Right cardiac atrium (tissue), 5 donors: ENCODE measurements around the gene DSTYK. TPM values are rescaled to one million over a fixed set of nuclear protein-coding genes. Genes with fewer than 3 reads are reported as not detected.
A peak's percentile ranks its signal among the peaks of the same experiment; 100 is the strongest.
"Not testable (repeated sequence)": the region's sequence is repeated elsewhere in the genome, so short reads cannot be mapped to it uniquely, and the experiment has no call there.

Source experiments
- ATAC-seq, 2 donors: fragments of 200-7000 bp; cut with Tn5 transposase; one replicate each; pipeline versions ENCODE4 v1.8.0 to v1.9.1; 2020; ENCODE audit warnings: moderate library complexity in 2 of 2, mild to moderate bottlenecking in 1 of 2
- DNase-seq, 3 donors: peaks; one replicate each; pipeline ENCODE4 v3.0.0-alpha.2; 2020
- H3K27ac ChIP-seq: one replicate; pipeline ENCODE4 v1.5.1; 2013; ENCODE audit warnings: mild to moderate bottlenecking, low read length, control low read depth, moderate library complexity
- H3K27me3 ChIP-seq: one replicate; pipeline ENCODE4 v1.6.1; 2013; ENCODE audit not compliant: control insufficient read depth, insufficient read depth
- H3K4me1 ChIP-seq: one replicate; pipeline ENCODE4 v1.6.1; 2013; ENCODE audit warnings: low read length; ENCODE audit not compliant: control insufficient read depth, insufficient read depth
- H3K4me3 ChIP-seq: one replicate; pipeline ENCODE4 v1.5.1; 2013; ENCODE audit warnings: low read length, control low read depth
- H3K9me3 ChIP-seq: one replicate; pipeline ENCODE4 v1.6.1; 2013; ENCODE audit warnings: low read length; ENCODE audit not compliant: control insufficient read depth
- WGBS: extraction: QIAGEN DNeasy Blood & Tissue Kit; methylation state at CpG from one replicate; pipeline ENCODE4 v1.1.7; 2013; 5-methylcytosine and 5-hydroxymethylcytosine counted together
- intact Hi-C, 4 donors: fragments of 100-400 bp; cut with DNase I; formaldehyde crosslinking; loops; one replicate each; pipeline versions ENCODE4 v1.11.0 to v1.14.0; 2022 to 2023
- polyA plus RNA-seq: library from polyadenylated mRNA; stranded (reverse); fragments of 200-250 nt; gene quantifications from one replicate; pipeline ENCODE4 v1.2.3, GENCODE V29; 2013
- total RNA-seq, 4 donors: library from RNA; stranded (reverse); fragmentation: NEBNext Ultra II Directional; extraction: Animal tissue kit (Norgen Biotek cat#: 25700); gene quantifications; one replicate each; pipeline ENCODE4 v1.2.1, GENCODE V29; 2021
- donor health status: healthy with polysubstance abuse.
- donor health status: DM: no; HTN: yes; CAD: no.
- donor health status: DM: no; HTN: no; CAD: no.
- donor health status: DM: no; HTN: yes; CAD: no; lungs with severe emphysema.
- donor health status: DM: yes; HTN: yes; CAD: no.

Gene DSTYK
- total and polyA plus RNA-seq, 5 donors: 4.9 to 10.1 (median 8.5) TPM

GRCh38 chr1:205189131-205189530 is 22.4 kb downstream of the DSTYK start:
- 54% methylated on average over 2 of the region's 2 CpGs for WGBS
- no peak for ATAC-seq
- intact Hi-C loops: loop anchor here in 1 of 4 donors (10.0 kb wide), 1 partner anchor 66 kb away; no protein-coding TSS in a partner anchor

GRCh38 chr1:205188596-205188995 is 22.9 kb downstream of the DSTYK start:
- 53% methylated on average over 2 of the region's 2 CpGs for WGBS
- no peak overlapping the region for H3K27ac ChIP-seq
- no peak overlapping the region for H3K4me3 ChIP-seq
- ATAC-seq (no peak), DNase-seq (no peak)
- no peaks in the 10 kb centered on the region for H3K27me3 ChIP-seq
- intact Hi-C loops: loop anchor here in 1 of 4 donors (10.0 kb wide), 1 partner anchor 66 kb away; no protein-coding TSS in a partner anchor
- no peaks in the 10 kb centered on the region for H3K9me3 ChIP-seq
- peaks cover 2% of the 10 kb centered on the region for H3K4me1 ChIP-seq

More at GRCh38 chr1:205189131-205189530, 22.4 kb downstream of the DSTYK start:
- no peak overlapping the region for H3K4me3 ChIP-seq
- H3K9me3 ChIP-seq: no peaks in the 10 kb centered on the region
- H3K27ac ChIP-seq: no peak overlapping the region
- H3K4me1 ChIP-seq: no peaks in the 10 kb centered on the region
- H3K27me3 ChIP-seq: no peaks in the 10 kb centered on the region
- DNase-seq: no peak

GRCh38 chr1:205188098-205188497 is 23.4 kb downstream of the DSTYK start:
- DNase-seq (no peak), ATAC-seq (no peak)
- H3K27ac ChIP-seq: no peak overlapping the region
- intact Hi-C loops: loop anchor here in 1 of 4 donors (10.0 kb wide), 1 partner anchor 67 kb away; no protein-coding TSS in a partner anchor
- no peak overlapping the region for H3K4me3 ChIP-seq
- WGBS: 44% methylated on average over 2 of the region's 2 CpGs
- no peaks in the 10 kb centered on the region for H3K9me3 ChIP-seq
- no peaks in the 10 kb centered on the region for H3K27me3 ChIP-seq
- H3K4me1 ChIP-seq: peaks cover 2% of the 10 kb centered on the region

- intact Hi-C loops: loop anchor here in 1 of 4 donors (10.0 kb wide), 1 partner anchor 67 kb away; no protein-coding TSS in a partner anchor
- Histone ChIP-seq H3K4me1 (peaks cover 2% of the 10 kb centered on the region), H3K27ac (no peak overlapping the region), H3K4me3 (no peak overlapping the region), H3K27me3 (no peaks in the 10 kb centered on the region), H3K9me3 (no peaks in the 10 kb centered on the region)
- no peak for ATAC-seq
- WGBS: 92% methylated on average over 10 of the region's 10 CpGs
- no peak for DNase-seq
Measured at GRCh38 chr1:205187420-205187819, 24.1 kb downstream of the DSTYK start.

- DNase-seq (no peak), ATAC-seq (no peak)
- Histone ChIP-seq H3K9me3 (no peaks in the 10 kb centered on the region), H3K27ac (no peak overlapping the region), H3K4me1 (peaks cover 2% of the 10 kb centered on the region), H3K27me3 (no peaks in the 10 kb centered on the region), H3K4me3 (no peak overlapping the region)
- intact Hi-C loops: loop anchor here in 1 of 4 donors (10.0 kb wide), 1 partner anchor 69 kb away; no protein-coding TSS in a partner anchor
Measured at GRCh38 chr1:205186191-205186590, 25.3 kb downstream of the DSTYK start.

- intact Hi-C loops: loop anchor here in 1 of 4 donors (10.0 kb wide), 1 partner anchor 71 kb away; no protein-coding TSS in a partner anchor
- Histone ChIP-seq H3K4me3 (no peak overlapping the region), H3K9me3 (no peaks in the 10 kb centered on the region), H3K27ac (peak overlapping the region; percentile 20), H3K4me1 (peaks cover 2% of the 10 kb centered on the region), H3K27me3 (no peaks in the 10 kb centered on the region)
- WGBS: 54% methylated on average over 4 of the region's 4 CpGs
- DNase-seq (no peak), ATAC-seq (peak; percentile 32 to 48)
Measured at GRCh38 chr1:205183676-205184335, 27.7 kb downstream of the DSTYK start.

- Histone ChIP-seq H3K27me3 (no peaks in the 10 kb centered on the region), H3K27ac (peak overlapping the region; percentile 49), H3K4me3 (no peak overlapping the region), H3K4me1 (peaks cover 2% of the 10 kb centered on the region), H3K9me3 (no peaks in the 10 kb centered on the region)
- over 99% methylated on average over 2 of the region's 2 CpGs for WGBS
- ATAC-seq (no peak), DNase-seq (no peak)
- intact Hi-C loops: loop anchor here in 1 of 4 donors (10.0 kb wide), 1 partner anchor 72 kb away; no protein-coding TSS in a partner anchor
Measured at GRCh38 chr1:205182930-205183329, 28.6 kb downstream of the DSTYK start.

GRCh38 chr1:205180331-205180730 is 31.2 kb downstream of the DSTYK start:
- H3K4me3 ChIP-seq, DNase-seq, H3K27ac ChIP-seq, H3K4me1 ChIP-seq, H3K27me3 ChIP-seq, H3K9me3 ChIP-seq, ATAC-seq: not testable (repeated sequence)
- WGBS: 87% methylated on average over 7 of the region's 7 CpGs
- intact Hi-C loops: loop anchor here in 1 of 4 donors (10.0 kb wide), 1 partner anchor 74 kb away; no protein-coding TSS in a partner anchor

- Histone ChIP-seq H3K4me3 (no peak overlapping the region), H3K9me3 (no peaks in the 10 kb centered on the region), H3K4me1 (peaks cover 2% of the 10 kb centered on the region), H3K27ac (no peak overlapping the region), H3K27me3 (no peaks in the 10 kb centered on the region)
- intact Hi-C loops: loop anchor here in 1 of 4 donors (10.0 kb wide), 1 partner anchor 75 kb away; no protein-coding TSS in a partner anchor
- WGBS: 83% methylated on average over 2 of the region's 2 CpGs
- DNase-seq (no peak), ATAC-seq (no peak)
Measured at GRCh38 chr1:205179842-205180241, 31.7 kb downstream of the DSTYK start.

GRCh38 chr1:205172729-205173366 is 38.7 kb downstream of the DSTYK start:
- ATAC-seq (no peak), DNase-seq (no peak)
- H3K27ac ChIP-seq: no peak overlapping the region
- H3K27me3 ChIP-seq: no peaks in the 10 kb centered on the region
- intact Hi-C loops: no loop called here
- WGBS: 94% methylated on average over 4 of the region's 4 CpGs
- no peaks in the 10 kb centered on the region for H3K4me1 ChIP-seq
- H3K9me3 ChIP-seq: no peaks in the 10 kb centered on the region
- no peak overlapping the region for H3K4me3 ChIP-seq

GRCh38 chr1:205171369-205171768 is 40.1 kb downstream of the DSTYK start:
- Histone ChIP-seq H3K4me3 (no peak overlapping the region), H3K27me3 (no peaks in the 10 kb centered on the region), H3K4me1 (no peaks in the 10 kb centered on the region), H3K9me3 (no peaks in the 10 kb centered on the region), H3K27ac (no peak overlapping the region)
- ATAC-seq (no peak), DNase-seq (no peak)
- intact Hi-C loops: no loop called here
- WGBS: 88% methylated on average over 5 of the region's 5 CpGs
